K562 (cell line): ENCODE data around the gene ZFP62. TPM values are rescaled to one million over a fixed set of nuclear protein-coding genes. Genes with fewer than 3 reads are reported as not detected.

ENCODE experiments used
- ASH1L ChIP-seq: fragments of 450-650 bp; IDR thresholded peaks from 2 replicates; pipeline ENCODE4 v1.6.1; 2018; ENCODE audit warnings: borderline replicate concordance, mild to moderate bottlenecking, low read depth; ENCODE audit not compliant: partially characterized antibody
- CTBP1 ChIP-seq: fragments of 450-650 bp; IDR thresholded peaks from 2 replicates; pipeline ENCODE4 v1.6.1; 2016; ENCODE audit warnings: borderline replicate concordance
- EP300 ChIP-seq: IDR thresholded peaks from 2 replicates; pipeline ENCODE4 v1.6.1; 2012; ENCODE audit warnings: low read length, improper control_type of control experiment
- FOXA3 ChIP-seq, 2 experiments: fragments of 450-650 bp in 1 of 2; sonication (generic) in 1 of 2; formaldehyde crosslinking; IDR thresholded peaks in 1 of 2; conservative IDR thresholded peaks in 1 of 2; 2 replicates each; pipeline versions ENCODE4 v1.4.0 to v1.8.0; 2020 to 2022; ENCODE audit warnings: mild to moderate bottlenecking in 2 of 2, missing genetic modification reagents in 1 of 2
- KLF6 ChIP-seq: fragments of 250-450 bp; sonication (Bioruptor Pico); IDR thresholded peaks from 2 replicates; pipeline ENCODE4 v1.4.0; 2020; ENCODE audit warnings: mild to moderate bottlenecking, moderate library complexity, borderline replicate concordance
- MBD1 ChIP-seq: fragments of 250-450 bp; sonication (Bioruptor Pico); IDR thresholded peaks from 2 replicates; pipeline ENCODE4 v1.8.0; 2022; ENCODE audit warnings: inconsistent platforms
- MCM3 ChIP-seq: fragments of 450-650 bp; IDR thresholded peaks from 2 replicates; pipeline ENCODE4 v1.6.1; 2016
- MED1 ChIP-seq: sonication (generic); formaldehyde crosslinking; IDR thresholded peaks from 2 replicates; pipeline ENCODE4 v1.8.1; 2023; ENCODE audit warnings: missing genetic modification reagents, borderline replicate concordance
- PML ChIP-seq: IDR thresholded peaks from 2 replicates; pipeline ENCODE4 v1.6.1; 2012; ENCODE audit warnings: low read length, inconsistent platforms
- TBL1XR1 ChIP-seq, 2 experiments: IDR thresholded peaks; 2 replicates each; pipeline ENCODE4 v1.6.1; 2012; ENCODE audit warnings: improper control_type of control experiment in 2 of 2, low read length in 2 of 2, mild to moderate bottlenecking in 1 of 2
- TFAP4 ChIP-seq: sonication (generic); formaldehyde crosslinking; IDR thresholded peaks from 2 replicates; pipeline ENCODE4 v1.8.0; 2022; ENCODE audit warnings: missing genetic modification reagents, mild to moderate bottlenecking, moderate library complexity, borderline replicate concordance
- TRIM24 ChIP-seq, 2 experiments: fragments of 450-650 bp; IDR thresholded peaks; 2 replicates each; pipeline ENCODE4 v1.6.1; 2016
- ZBTB5 ChIP-seq: fragments of 450-650 bp; IDR thresholded peaks from 2 replicates; pipeline ENCODE4 v1.6.1; 2017; ENCODE audit warnings: antibody characterized with exemption
- ZNF280A ChIP-seq: fragments of 450-650 bp; IDR thresholded peaks from 2 replicates; pipeline ENCODE4 v1.6.1; 2018; ENCODE audit warnings: mild to moderate bottlenecking, low read depth; ENCODE audit not compliant: partially characterized antibody
- ZNF696 ChIP-seq: fragments of 250-450 bp; sonication (Bioruptor Pico); conservative IDR thresholded peaks from 2 replicates; pipeline ENCODE4 v1.4.0; 2020; ENCODE audit warnings: mild to moderate bottlenecking, moderate library complexity
- polyA plus RNA-seq, 8 experiments: library from polyadenylated mRNA; depleted of rRNA in 4 of 8; stranded (reverse) in 5 of 8; unstranded in 3 of 8; fragments of >200 nt; fragmentation: Nextera tagmentation in 2 of 8; fragmentation: Illumina TruSeq in 1 of 8; extraction: Ambion mirVana in 2 of 8; extraction: Trizol in 1 of 8; gene quantifications; 2 replicates each; pipeline versions ENCODE4 v1.2.1 to v1.2.3, GENCODE V29; 2011 to 2014; ENCODE audit warnings: inconsistent platforms in 1 of 8, missing spikeins in 1 of 8
- total RNA-seq, 7 experiments: library from RNA; depleted of rRNA in 6 of 7; stranded (reverse); fragments of >200 nt in 6 of 7; fragmentation: Illumina TruSeq in 2 of 7; extraction: Trizol in 2 of 7; gene quantifications; 2 replicates each; pipeline versions ENCODE4 v1.2.1 to v1.2.3, GENCODE V29; 2011 to 2021; ENCODE audit warnings: low replicate concordance in 1 of 7

ZFP62 gene
- total and polyA plus RNA-seq, 9 of the 15 experiments (the other 6 are each of a cell fraction or from before 2014, with no cell fraction given): 12.2 to 37.5 (median 25.0) TPM

- TF ChIP-seq ZNF696 (no peak), ZNF280A (no peak), MED1 (CRISPR knock-in tag) (no peak), TFAP4 (peak; percentile 62; the same call in 1 of the 2 replicates), MBD1 (CRISPR knock-in tag) (no peak), CTBP1 (peak; percentile 91; the same call in 1 of the 2 replicates), TRIM24 (IDR thresholded peaks at IDR 0.05) (peak; percentile 76 to 92), PML (peak; percentile 33; the same call in 1 of the 2 replicates), ZBTB5 (peak; percentile 89), TBL1XR1 (IDR thresholded peaks at IDR 0.05; ENCODE audit: low read length in 2 of 2) (peak in 1 of 2 experiments; percentile 69; a peak in 2 of 4 replicates), KLF6 (CRISPR knock-in tag) (no peak), EP300 (peak; percentile 76), FOXA3 (CRISPR knock-in tag; conservative IDR thresholded peaks at IDR 0.05 in 1 of 2, IDR thresholded peaks at IDR 0.05 in 1 of 2) (peak in 1 of 2 experiments; percentile 19; a peak in 1 of 4 replicates), MCM3 (no peak), ASH1L (peak; percentile 33)
Measured at GRCh38 chr5:180873615-180874520, 12.8 kb upstream of the ZFP62 start (continued).
